ENCODE measurements around the gene AKR1E2.

Gene AKR1E2

GRCh38 chr10:4822208-4822607, 3.8 kb upstream of the AKR1E2 start:
- CTCF ChIA-PET, result interaction anchor here (0.8 to 1.5 kb wide), 3 partner anchors 9 to 27 kb away, joined by 3 to 4 read pairs (median 4); no protein-coding TSS in a partner anchor
- no peak for DNase-seq
- Mint-ChIP-seq H3K27me3 (peaks cover 39% of the 10 kb centered on the region), H3K9me3 (peaks cover 2% of the 10 kb centered on the region), H3K27ac (no peak overlapping the region), H3K4me3 (no peak overlapping the region), H3K36me3 (peaks cover 2% of the 10 kb centered on the region), H3K4me1 (peaks cover 11% of the 10 kb centered on the region)

GRCh38 chr10:4824791-4825310, 1.2 kb upstream of the AKR1E2 start:
- CTCF ChIA-PET, result interaction anchor here (1.4 kb wide), 1 partner anchor 9 kb away, joined by 9 read pairs; no protein-coding TSS in a partner anchor
- Mint-ChIP-seq H3K9me3 (peaks cover 2% of the 10 kb centered on the region), H3K27ac (no peak overlapping the region), H3K27me3 (peaks cover 36% of the 10 kb centered on the region), H3K36me3 (peaks cover 2% of the 10 kb centered on the region), H3K4me3 (peak overlapping the region; percentile 16), H3K4me1 (peaks cover 18% of the 10 kb centered on the region)
- no peak for DNase-seq

GRCh38 chr10:4825456-4825867, 545 bp upstream of the AKR1E2 start:
- Mint-ChIP-seq H3K27me3 (peaks cover 37% of the 10 kb centered on the region), H3K36me3 (peaks cover 2% of the 10 kb centered on the region), H3K4me3 (peak overlapping the region; percentile 76), H3K27ac (peak overlapping the region; percentile 70), H3K9me3 (peaks cover 2% of the 10 kb centered on the region), H3K4me1 (peaks cover 21% of the 10 kb centered on the region)
- CTCF ChIA-PET, result interaction anchor here (2.4 kb wide), 1 partner anchor 24 kb away, joined by 10 read pairs; no protein-coding TSS in a partner anchor
- DNase-seq, result no peak

- H3K4me3 Mint-ChIP-seq, result peak overlapping the region; percentile 76
- peaks cover 35% of the 10 kb centered on the region for H3K27me3 Mint-ChIP-seq
- H3K27ac Mint-ChIP-seq, result peak overlapping the region; percentile 74
- CTCF ChIA-PET, result interaction anchor here (2.4 kb wide), 1 partner anchor 23 kb away, joined by 10 read pairs; no protein-coding TSS in a partner anchor
- peaks cover 2% of the 10 kb centered on the region for H3K9me3 Mint-ChIP-seq
- peaks cover 9% of the 10 kb centered on the region for H3K36me3 Mint-ChIP-seq
- no peak for DNase-seq
- H3K4me1 Mint-ChIP-seq, result peaks cover 35% of the 10 kb centered on the region
Measured at GRCh38 chr10:4826792-4827324, 851 bp downstream of the AKR1E2 start.

- Mint-ChIP-seq H3K36me3 (peaks cover 12% of the 10 kb centered on the region), H3K9me3 (peaks cover 2% of the 10 kb centered on the region), H3K4me3 (no peak overlapping the region), H3K4me1 (peaks cover 35% of the 10 kb centered on the region), H3K27me3 (peaks cover 31% of the 10 kb centered on the region), H3K27ac (no peak overlapping the region)
- CTCF ChIA-PET, result interaction anchor here (0.6 to 2.4 kb wide), 2 partner anchors 14 to 22 kb away, joined by 3 to 10 read pairs; no protein-coding TSS in a partner anchor
- DNase-seq, result no peak
Measured at GRCh38 chr10:4828005-4828404, 2.0 kb downstream of the AKR1E2 start.

- CTCF ChIA-PET, result no interaction called here
- no peak overlapping the region for H3K27ac Mint-ChIP-seq
- H3K27me3 Mint-ChIP-seq, result peaks cover 22% of the 10 kb centered on the region
- peaks cover 4% of the 10 kb centered on the region for H3K9me3 Mint-ChIP-seq
- DNase-seq, result no peak
- H3K4me1 Mint-ChIP-seq, result peaks cover 52% of the 10 kb centered on the region
- H3K4me3 Mint-ChIP-seq, result no peak overlapping the region
- H3K36me3 Mint-ChIP-seq, result peaks cover 21% of the 10 kb centered on the region
Measured at GRCh38 chr10:4830551-4830950, 4.5 kb downstream of the AKR1E2 start.

- peaks cover 23% of the 10 kb centered on the region for H3K36me3 Mint-ChIP-seq
Measured at GRCh38 chr10:4831091-4831490, 5.1 kb downstream of the AKR1E2 start.

GRCh38 chr10:4833286-4833685, 7.3 kb downstream of the AKR1E2 start:
- Mint-ChIP-seq H3K27me3 (peaks cover 5% of the 10 kb centered on the region), H3K4me1 (peaks cover 52% of the 10 kb centered on the region), H3K36me3 (peaks cover 32% of the 10 kb centered on the region), H3K27ac (no peak overlapping the region), H3K4me3 (no peak overlapping the region), H3K9me3 (peaks cover 2% of the 10 kb centered on the region)
- CTCF ChIA-PET, result interaction anchor here (1.5 to 2.3 kb wide), 2 partner anchors 16 to 18 kb away, joined by 5 to 10 read pairs; no protein-coding TSS in a partner anchor
- DNase-seq, result no peak

More at GRCh38 chr10:4831091-4831490, 5.1 kb downstream of the AKR1E2 start:
- H3K9me3 Mint-ChIP-seq, result peaks cover 2% of the 10 kb centered on the region
- no peak for DNase-seq
- CTCF ChIA-PET, result interaction anchor here (0.6 to 2.3 kb wide), 3 partner anchors 9 to 18 kb away, joined by 3 to 10 read pairs (median 4); no protein-coding TSS in a partner anchor
- peaks cover 16% of the 10 kb centered on the region for H3K27me3 Mint-ChIP-seq
- H3K4me3 Mint-ChIP-seq, result no peak overlapping the region
- H3K4me1 Mint-ChIP-seq, result peaks cover 53% of the 10 kb centered on the region
- H3K27ac Mint-ChIP-seq, result no peak overlapping the region

- peak overlapping the region; percentile 88 for H3K27ac Mint-ChIP-seq
- no peak overlapping the region for H3K4me3 Mint-ChIP-seq
- no peak for DNase-seq
- H3K27me3 Mint-ChIP-seq, result peaks cover 4% of the 10 kb centered on the region
- CTCF ChIA-PET, result interaction anchor here (1.2 to 5.5 kb wide), 2 partner anchors 14 to 15 kb away, joined by 4 to 53 read pairs; no protein-coding TSS in a partner anchor
- peaks cover 37% of the 10 kb centered on the region for H3K36me3 Mint-ChIP-seq
- peaks cover 2% of the 10 kb centered on the region for H3K9me3 Mint-ChIP-seq
- H3K4me1 Mint-ChIP-seq, result peaks cover 50% of the 10 kb centered on the region
Measured at GRCh38 chr10:4834898-4835405, 8.9 kb downstream of the AKR1E2 start.

GRCh38 chr10:4835494-4835918, 9.5 kb downstream of the AKR1E2 start:
- peaks cover 37% of the 10 kb centered on the region for H3K36me3 Mint-ChIP-seq
- peaks cover 2% of the 10 kb centered on the region for H3K9me3 Mint-ChIP-seq
- H3K4me3 Mint-ChIP-seq, result no peak overlapping the region
- CTCF ChIA-PET, result interaction anchor here (1.6 to 5.5 kb wide), 3 partner anchors 14 to 20 kb away, joined by 6 to 53 read pairs (median 8); no protein-coding TSS in a partner anchor
- DNase-seq, result peak; percentile 68
- peaks cover 2% of the 10 kb centered on the region for H3K27me3 Mint-ChIP-seq
- peaks cover 47% of the 10 kb centered on the region for H3K4me1 Mint-ChIP-seq
- H3K27ac Mint-ChIP-seq, result peak overlapping the region; percentile 88

GRCh38 chr10:4836416-4836969, 10.5 kb downstream of the AKR1E2 start:
- peaks cover 33% of the 10 kb centered on the region for H3K36me3 Mint-ChIP-seq
- H3K27ac Mint-ChIP-seq, result peak overlapping the region; percentile 80
- H3K27me3 Mint-ChIP-seq, result no peaks in the 10 kb centered on the region
- no peak for DNase-seq
- CTCF ChIA-PET, result interaction anchor here (1.6 to 5.5 kb wide), 3 partner anchors 13 to 21 kb away, joined by 6 to 53 read pairs (median 8); no protein-coding TSS in a partner anchor
- no peak overlapping the region for H3K4me3 Mint-ChIP-seq
- peaks cover 37% of the 10 kb centered on the region for H3K4me1 Mint-ChIP-seq
- H3K9me3 Mint-ChIP-seq, result peaks cover 2% of the 10 kb centered on the region

- CTCF ChIA-PET, result interaction anchor here (1.1 to 5.5 kb wide), 5 partner anchors 11 to 786 kb away, joined by 3 to 53 read pairs (median 5); no protein-coding TSS in a partner anchor
- peaks cover 2% of the 10 kb centered on the region for H3K9me3 Mint-ChIP-seq
- peaks cover 33% of the 10 kb centered on the region for H3K4me1 Mint-ChIP-seq
- no peak overlapping the region for H3K4me3 Mint-ChIP-seq
- H3K27me3 Mint-ChIP-seq, result no peaks in the 10 kb centered on the region
- no peak overlapping the region for H3K27ac Mint-ChIP-seq
- H3K36me3 Mint-ChIP-seq, result peaks cover 27% of the 10 kb centered on the region
- DNase-seq, result no peak
Measured at GRCh38 chr10:4837551-4837950, 11.5 kb downstream of the AKR1E2 start.

GRCh38 chr10:4838743-4839142, 12.7 kb downstream of the AKR1E2 start:
- Mint-ChIP-seq H3K27ac (no peak overlapping the region), H3K27me3 (no peaks in the 10 kb centered on the region), H3K36me3 (peaks cover 23% of the 10 kb centered on the region), H3K4me1 (peaks cover 33% of the 10 kb centered on the region), H3K4me3 (no peak overlapping the region), H3K9me3 (peaks cover 2% of the 10 kb centered on the region)
- no peak for DNase-seq
- CTCF ChIA-PET, result interaction anchor here (1.4 to 5.5 kb wide), 4 partner anchors 10 to 785 kb away, joined by 4 to 53 read pairs (median 6); no protein-coding TSS in a partner anchor

- Mint-ChIP-seq H3K9me3 (peaks cover 2% of the 10 kb centered on the region), H3K27me3 (no peaks in the 10 kb centered on the region), H3K4me3 (no peak overlapping the region), H3K4me1 (peaks cover 28% of the 10 kb centered on the region), H3K27ac (no peak overlapping the region), H3K36me3 (peaks cover 25% of the 10 kb centered on the region)
- CTCF ChIA-PET, result interaction anchor here (1.4 to 5.5 kb wide), 3 partner anchors 10 to 24 kb away, joined by 5 to 53 read pairs (median 6); no protein-coding TSS in a partner anchor
- no peak for DNase-seq
Measured at GRCh38 chr10:4839353-4839752, 13.3 kb downstream of the AKR1E2 start.

All from activated naive CD4-positive, alpha-beta T cell treated with anti-CD3 and anti-CD28 coated beads, Interleukin-2, amount 10 ng/mL, durations not matched to agents 7 days and 5 days (primary cell).